Heart left ventricle (tissue), 13 donors: ENCODE results near the gene BLM.

Experiments used
- CTCF ChIP-seq, 12 donors: fragments of 200-600 bp; sonication (generic) in 4 of 12; IDR thresholded peaks; one replicate each; pipeline versions ENCODE4 v1.5.0 to v1.8.0; 2018 to 2022; ENCODE audit warnings: antibody characterized with exemption in 12 of 12, mild to moderate bottlenecking in 5 of 12
- POLR2A ChIP-seq, 2 donors: fragments of 450-650 bp; IDR thresholded peaks; one replicate each; pipeline ENCODE4 v1.6.1; 2017; ENCODE audit warnings: antibody characterized with exemption in 2 of 2, mild to moderate bottlenecking in 2 of 2, moderate library complexity in 2 of 2
- donor health status: ischemic (EF 13 %, LVEDD 7.1; RV severe dilation, severe dysfunction).
- donor health status: DM: no; HTN: yes; CAD: no.
- donor health status: DM: no; HTN: no; CAD: no.
- donor health status: ischemic (EF 25% LVEDD 6.9; RV normal size, moderate dysfunction).
- donor health status: ischemic (EF 25% LVEDD 5.7; RV mildly dilated, moderate dysfunction).
- donor health status: ischemic (EF 35%, LVEDD 5.7; RV mildly dilated, moderate dysfunction).
- donor health status: nonischemic (EF 11% LVEDD 7.7; RV severe dilation, severe dysfunction).
- donor health status: DM: yes; HTN: yes; CAD: no.
- donor health status: PGD.
- donor health status: ischemic (EF 29% LVEDD 5.4; RV normal size, mild dysfunction).
- donor health status: nonischemic (EF 23%, LVEDD 6.1; RV moderate dilation, normal function).

- no peak for TF ChIP-seq CTCF (IDR thresholded peaks at IDR 0.05)
- TF ChIP-seq POLR2A (IDR thresholded peaks at IDR 0.05), result no peak
Measured at GRCh38 chr15:90706394-90707327, 10.5 kb upstream of the BLM start.
